MM.1S (cell line): ENCODE results near the gene DPP6.
A peak's percentile ranks its signal among the peaks of the same experiment; 100 is the strongest.

ENCODE experiments used
- DNase-seq: peaks from one replicate; pipeline ENCODE4 v3.0.0-alpha.2; 2015
- H2AFZ ChIP-seq: fragments of 300-600 bp; sonication (generic); 2 replicates; pipeline ENCODE4 v1.6.0; 2016; ENCODE audit warnings: antibody characterized with exemption, low read length
- H3F3A ChIP-seq: fragments of 300-600 bp; sonication (generic); 2 replicates; pipeline ENCODE4 v1.6.1; 2016; ENCODE audit warnings: mild to moderate bottlenecking, antibody characterized with exemption, low read length, moderate library complexity, mixed read lengths; ENCODE audit not compliant: insufficient read depth
- H3K27ac ChIP-seq: fragments of 300-600 bp; sonication (generic); 2 replicates; pipeline ENCODE4 v1.5.1; 2016; ENCODE audit warnings: mild to moderate bottlenecking, low read length
- H3K27me3 ChIP-seq: fragments of 300-600 bp; sonication (generic); replicated peaks from 2 replicates; pipeline ENCODE4 v1.6.0; 2016; ENCODE audit warnings: low read length; ENCODE audit not compliant: insufficient read depth
- H3K36me3 ChIP-seq: fragments of 300-600 bp; sonication (generic); replicated peaks from 2 replicates; pipeline ENCODE4 v1.6.1; 2016; ENCODE audit warnings: mild to moderate bottlenecking, low read length, mixed read lengths; ENCODE audit not compliant: insufficient read depth
- H3K4me1 ChIP-seq: fragments of 300-600 bp; sonication (generic); 2 replicates; pipeline ENCODE4 v1.6.1; 2016; ENCODE audit warnings: low read length, mixed read lengths
- H3K4me2 ChIP-seq: fragments of 300-600 bp; sonication (generic); 2 replicates; pipeline ENCODE4 v1.6.0; 2016; ENCODE audit warnings: low read depth, low read length
- H3K4me3 ChIP-seq: fragments of 300-600 bp; sonication (generic); 2 replicates; pipeline ENCODE4 v1.5.1; 2016; ENCODE audit warnings: low read length, mixed read lengths
- H3K79me2 ChIP-seq: fragments of 300-600 bp; sonication (generic); 2 replicates; pipeline ENCODE4 v1.6.1; 2016; ENCODE audit warnings: mixed run types, low read length, mixed read lengths
- H3K9ac ChIP-seq: fragments of 300-600 bp; sonication (generic); 2 replicates; pipeline ENCODE4 v1.6.1; 2016; ENCODE audit warnings: low read length, mixed read lengths
- H3K9me2 ChIP-seq: fragments of 300-600 bp; sonication (generic); replicated peaks from 2 replicates; pipeline ENCODE4 v1.6.1; 2016; ENCODE audit warnings: mild to moderate bottlenecking, low read length, mixed read lengths; ENCODE audit not compliant: insufficient read depth
- H3K9me3 ChIP-seq: fragments of 300-600 bp; sonication (generic); replicated peaks from 2 replicates; pipeline ENCODE4 v1.6.1; 2016; ENCODE audit warnings: mild to moderate bottlenecking, low read length, mixed read lengths; ENCODE audit not compliant: insufficient read depth
- H4K20me1 ChIP-seq: fragments of 300-600 bp; sonication (generic); 2 replicates; pipeline ENCODE4 v1.6.1; 2016; ENCODE audit warnings: mild to moderate bottlenecking, low read length, moderate library complexity, mixed read lengths; ENCODE audit not compliant: insufficient read depth
- CTCF ChIP-seq: fragments of 300-600 bp; sonication (generic); IDR thresholded peaks from 2 replicates; pipeline ENCODE4 v1.5.1; 2016; ENCODE audit warnings: antibody characterized with exemption, low read length, mixed read lengths
- EZH2 ChIP-seq: fragments of 300-600 bp; sonication (generic); optimal IDR thresholded peaks from 2 replicates; pipeline ENCODE3; 2017; ENCODE audit warnings: low read depth, mild to moderate bottlenecking, antibody characterized with exemption, low read length, mixed read lengths
- EZH2phosphoT487 ChIP-seq: fragments of 300-600 bp; sonication (generic); IDR thresholded peaks from 2 replicates; pipeline ENCODE4 v1.6.1; 2018; ENCODE audit warnings: antibody characterized with exemption, low read length

The DPP6 gene

GRCh38 chr7:154587792-154588191 lies 535.6 kb downstream of the DPP6 start:
- Histone ChIP-seq H3K27me3 (no peaks in the 10 kb centered on the region), H3K9me3 (no peaks in the 10 kb centered on the region), H3F3A (no peaks in the 10 kb centered on the region), H3K27ac (no peak overlapping the region), H2AFZ (no peak overlapping the region), H3K36me3 (no peaks in the 10 kb centered on the region), H4K20me1 (no peaks in the 10 kb centered on the region), H3K4me3 (no peak overlapping the region), H3K9me2 (no peaks in the 10 kb centered on the region), H3K4me2 (no peak overlapping the region), H3K9ac (no peak overlapping the region), H3K4me1 (peaks cover 15% of the 10 kb centered on the region), H3K79me2 (no peaks in the 10 kb centered on the region)
- no peak for DNase-seq
- TF ChIP-seq EZH2phosphoT487 (no peak), EZH2 (no peak), CTCF (no peak)

DNA sequence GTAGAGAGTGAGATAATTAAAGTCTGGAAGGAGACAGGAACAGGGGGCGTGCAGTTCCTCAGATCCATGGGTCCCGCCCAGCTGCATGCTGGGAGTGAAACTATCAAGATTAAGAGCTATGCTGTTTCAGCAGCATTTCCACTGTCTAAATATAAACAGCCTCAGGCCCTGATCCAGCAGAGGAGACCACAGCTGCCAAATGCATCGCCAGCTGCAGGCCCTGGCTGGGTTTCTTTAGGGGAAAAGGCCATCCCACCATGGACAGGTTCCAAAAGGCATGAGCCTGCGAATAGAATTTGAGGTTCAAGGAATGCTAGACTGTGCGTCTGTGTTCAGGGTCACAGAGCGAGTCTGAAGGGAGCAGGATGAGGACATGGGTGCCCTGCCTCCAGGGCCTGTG lies 539.3 kb downstream of the DPP6 start:
- TF ChIP-seq EZH2phosphoT487 (no peak), CTCF (no peak), EZH2 (no peak)
- no peak overlapping the region for H3K9ac ChIP-seq
- H3K27ac ChIP-seq: peak overlapping the region; percentile 14; the same call in 1 of the 2 replicates
- H3K9me2 ChIP-seq: no peaks in the 10 kb centered on the region
- no peak overlapping the region for H3K4me2 ChIP-seq
- H3K36me3 ChIP-seq: no peaks in the 10 kb centered on the region
- no peaks in the 10 kb centered on the region for H3K9me3 ChIP-seq
- H2AFZ ChIP-seq: peak overlapping the region; percentile 29; the same call in 1 of the 2 replicates
- peak; percentile 58 for DNase-seq
- H3K79me2 ChIP-seq: no peaks in the 10 kb centered on the region
- no peaks in the 10 kb centered on the region for H4K20me1 ChIP-seq
- no peaks in the 10 kb centered on the region for H3K27me3 ChIP-seq
- peaks cover 15% of the 10 kb centered on the region for H3K4me1 ChIP-seq
- H3K4me3 ChIP-seq: no peak overlapping the region
- H3F3A ChIP-seq: no peaks in the 10 kb centered on the region

DNA sequence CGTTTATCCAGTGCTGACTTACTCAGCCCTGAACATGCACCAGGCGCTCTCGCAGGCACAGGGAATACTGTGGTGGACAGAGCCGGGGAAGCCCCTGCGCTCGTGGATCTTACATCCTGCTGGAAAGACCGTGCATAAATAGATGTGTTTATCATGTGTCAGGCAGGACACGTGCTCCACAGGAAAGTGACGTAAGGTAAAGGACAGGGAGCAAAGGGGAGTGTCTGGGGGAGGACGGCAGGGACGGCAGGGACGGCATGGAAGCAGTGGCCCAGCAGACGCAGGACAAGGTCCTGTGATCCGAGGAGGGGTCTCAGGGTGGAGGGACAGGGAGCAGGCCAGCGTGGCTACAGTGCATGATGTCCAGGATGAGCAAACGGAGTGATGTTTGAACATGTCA lies 540.2 kb downstream of the DPP6 start:
- Histone ChIP-seq H3K9ac (no peak overlapping the region), H4K20me1 (no peaks in the 10 kb centered on the region), H3K9me3 (no peaks in the 10 kb centered on the region), H3K36me3 (no peaks in the 10 kb centered on the region), H3K27ac (no peak overlapping the region), H3K4me1 (peaks cover 15% of the 10 kb centered on the region), H3F3A (no peaks in the 10 kb centered on the region), H3K9me2 (no peaks in the 10 kb centered on the region), H3K79me2 (no peaks in the 10 kb centered on the region), H3K4me2 (no peak overlapping the region), H3K27me3 (no peaks in the 10 kb centered on the region), H3K4me3 (no peak overlapping the region), H2AFZ (no peak overlapping the region)
- TF ChIP-seq CTCF (no peak), EZH2phosphoT487 (no peak), EZH2 (no peak)
- DNase-seq: no peak

DNA sequence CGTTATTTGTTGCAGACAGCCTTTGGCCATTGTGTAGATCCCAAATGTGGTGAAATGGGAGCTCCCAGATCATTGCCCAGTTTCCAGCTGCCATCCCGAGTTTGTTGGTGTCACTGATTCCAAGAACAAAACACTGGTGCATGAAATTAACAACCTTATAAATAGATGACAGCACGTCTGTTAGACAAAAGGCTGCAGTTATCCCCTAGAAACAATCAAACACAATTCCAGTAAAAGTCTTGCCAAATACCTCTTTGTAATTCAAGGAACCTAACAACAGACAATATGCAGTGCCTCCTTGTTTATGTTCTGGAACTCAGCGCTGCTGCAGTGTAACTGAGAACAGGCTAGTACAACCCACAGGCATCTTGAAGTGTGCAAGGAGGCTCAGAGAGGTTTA lies 546.2 kb downstream of the DPP6 start:
- Histone ChIP-seq H2AFZ (no peak overlapping the region), H3K9ac (no peak overlapping the region), H3K9me3 (no peaks in the 10 kb centered on the region), H3K9me2 (no peaks in the 10 kb centered on the region), H3K27me3 (no peaks in the 10 kb centered on the region), H3K27ac (no peak overlapping the region), H3K4me3 (no peak overlapping the region), H3F3A (no peaks in the 10 kb centered on the region), H3K79me2 (no peaks in the 10 kb centered on the region), H3K4me1 (no peaks in the 10 kb centered on the region), H3K4me2 (no peak overlapping the region), H3K36me3 (no peaks in the 10 kb centered on the region), H4K20me1 (no peaks in the 10 kb centered on the region)
- TF ChIP-seq EZH2 (no peak), CTCF (no peak), EZH2phosphoT487 (no peak)
- DNase-seq: no peak
